ENCODE data around the gene IFI6.

DNA sequence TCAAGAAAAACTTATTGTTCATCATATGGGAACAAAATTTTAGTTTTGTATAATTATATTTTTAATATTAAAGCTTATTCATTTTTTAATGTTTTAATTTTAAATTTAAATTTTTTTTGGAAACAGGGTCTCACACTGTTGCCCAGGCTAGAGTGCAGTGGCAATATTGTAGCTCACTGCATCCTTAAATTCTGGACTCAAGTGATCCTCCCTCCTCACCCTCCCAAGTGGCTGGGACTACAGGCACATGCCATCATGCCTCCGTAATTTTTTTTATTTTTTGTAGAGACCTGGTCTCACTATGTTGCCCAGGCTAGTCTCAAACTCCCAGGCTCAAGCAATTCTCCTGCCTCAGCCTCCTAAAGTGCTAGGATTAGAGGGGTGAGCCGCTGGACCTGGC, 33.6 kb upstream of the IFI6 start:
- TF ChIP-seq, protein P1, sequence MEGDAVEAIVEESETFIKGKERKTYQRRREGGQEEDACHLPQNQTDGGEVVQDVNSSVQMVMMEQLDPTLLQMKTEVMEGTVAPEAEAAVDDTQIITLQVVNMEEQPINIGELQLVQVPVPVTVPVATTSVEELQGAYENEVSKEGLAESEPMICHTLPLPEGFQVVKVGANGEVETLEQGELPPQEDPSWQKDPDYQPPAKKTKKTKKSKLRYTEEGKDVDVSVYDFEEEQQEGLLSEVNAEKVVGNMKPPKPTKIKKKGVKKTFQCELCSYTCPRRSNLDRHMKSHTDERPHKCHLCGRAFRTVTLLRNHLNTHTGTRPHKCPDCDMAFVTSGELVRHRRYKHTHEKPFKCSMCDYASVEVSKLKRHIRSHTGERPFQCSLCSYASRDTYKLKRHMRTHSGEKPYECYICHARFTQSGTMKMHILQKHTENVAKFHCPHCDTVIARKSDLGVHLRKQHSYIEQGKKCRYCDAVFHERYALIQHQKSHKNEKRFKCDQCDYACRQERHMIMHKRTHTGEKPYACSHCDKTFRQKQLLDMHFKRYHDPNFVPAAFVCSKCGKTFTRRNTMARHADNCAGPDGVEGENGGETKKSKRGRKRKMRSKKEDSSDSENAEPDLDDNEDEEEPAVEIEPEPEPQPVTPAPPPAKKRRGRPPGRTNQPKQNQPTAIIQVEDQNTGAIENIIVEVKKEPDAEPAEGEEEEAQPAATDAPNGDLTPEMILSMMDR (IDR thresholded peaks at IDR 0.05 in 8 of 11, conservative IDR thresholded peaks at IDR 0.05 in 3 of 11): no peak
- TF ChIP-seq POLR2A (IDR thresholded peaks at IDR 0.05): no peak
- no peak for TF ChIP-seq POLR2AphosphoS5 (IDR thresholded peaks at IDR 0.05)

All from spleen (tissue), 7 donors.